Osteoblast (primary cell): Measurements from ENCODE around the gene SLC23A2. TPM values are rescaled to one million over a fixed set of nuclear protein-coding genes. Genes with fewer than 3 reads are reported as not detected.

ENCODE experiments used
- DNase-seq: peaks from one replicate; pipeline ENCODE4 v3.0.0; 2011; ENCODE audit warnings: low spot score, mixed read lengths; ENCODE audit not compliant: insufficient read length; ENCODE audit errors: missing footprints
- H2AFZ ChIP-seq: 2 replicates; pipeline ENCODE4 v1.6.0; 2011; ENCODE audit warnings: mild to moderate bottlenecking, low read length
- H3K27ac ChIP-seq: 2 replicates; pipeline ENCODE4 v1.5.1; 2011; ENCODE audit warnings: mild to moderate bottlenecking, low read depth, low read length, moderate library complexity
- H3K27me3 ChIP-seq: 2 replicates; pipeline ENCODE4 v1.6.0; 2012; ENCODE audit warnings: mild to moderate bottlenecking, control low read depth, inconsistent platforms, low read length, moderate library complexity; ENCODE audit not compliant: insufficient read depth
- H3K36me3 ChIP-seq: 2 replicates; pipeline ENCODE4 v1.5.1; 2011; ENCODE audit warnings: mild to moderate bottlenecking, low read length, control low read depth, moderate library complexity; ENCODE audit not compliant: insufficient read depth
- H3K4me1 ChIP-seq: 2 replicates; pipeline ENCODE4 v1.5.1; 2011; ENCODE audit warnings: mild to moderate bottlenecking, low read length, control low read depth, moderate library complexity; ENCODE audit not compliant: insufficient read depth
- H3K4me2 ChIP-seq: 2 replicates; pipeline ENCODE4 v1.6.0; 2011; ENCODE audit warnings: mild to moderate bottlenecking, low read length; ENCODE audit not compliant: insufficient read depth
- H3K4me3 ChIP-seq: fragments of 200-600 bp; sonication (generic); 3 replicates; pipeline ENCODE4 v1.5.1; 2012; ENCODE audit warnings: mild to moderate bottlenecking, low read length, inconsistent platforms; ENCODE audit not compliant: insufficient read depth
- H3K79me2 ChIP-seq: 2 replicates; pipeline ENCODE4 v1.6.0; 2012; ENCODE audit warnings: mild to moderate bottlenecking, low read length, control low read depth, inconsistent platforms; ENCODE audit not compliant: insufficient read depth
- H3K9me3 ChIP-seq: 2 replicates; pipeline ENCODE4 v1.5.1; 2011; ENCODE audit warnings: low read depth, low read length, control low read depth
- H4K20me1 ChIP-seq: 2 replicates; pipeline ENCODE4 v1.6.0; 2012; ENCODE audit warnings: mild to moderate bottlenecking, low read length, control low read depth; ENCODE audit not compliant: insufficient read depth
- total RNA-seq: library from RNA; depleted of rRNA; stranded (reverse); fragments of >200 nt; gene quantifications from 2 replicates; pipeline ENCODE4 v1.2.3, GENCODE V29; 2012
- TF ChIP-seq, protein P1 (sequence below): IDR thresholded peaks from 2 replicates; pipeline ENCODE4 v1.5.1; 2011; ENCODE audit warnings: mild to moderate bottlenecking, low read depth, low read length, moderate library complexity; ENCODE audit errors: extremely low read depth

The SLC23A2 gene
- total RNA-seq, 1 donor = 20.6 TPM

- TF ChIP-seq, protein P1, sequence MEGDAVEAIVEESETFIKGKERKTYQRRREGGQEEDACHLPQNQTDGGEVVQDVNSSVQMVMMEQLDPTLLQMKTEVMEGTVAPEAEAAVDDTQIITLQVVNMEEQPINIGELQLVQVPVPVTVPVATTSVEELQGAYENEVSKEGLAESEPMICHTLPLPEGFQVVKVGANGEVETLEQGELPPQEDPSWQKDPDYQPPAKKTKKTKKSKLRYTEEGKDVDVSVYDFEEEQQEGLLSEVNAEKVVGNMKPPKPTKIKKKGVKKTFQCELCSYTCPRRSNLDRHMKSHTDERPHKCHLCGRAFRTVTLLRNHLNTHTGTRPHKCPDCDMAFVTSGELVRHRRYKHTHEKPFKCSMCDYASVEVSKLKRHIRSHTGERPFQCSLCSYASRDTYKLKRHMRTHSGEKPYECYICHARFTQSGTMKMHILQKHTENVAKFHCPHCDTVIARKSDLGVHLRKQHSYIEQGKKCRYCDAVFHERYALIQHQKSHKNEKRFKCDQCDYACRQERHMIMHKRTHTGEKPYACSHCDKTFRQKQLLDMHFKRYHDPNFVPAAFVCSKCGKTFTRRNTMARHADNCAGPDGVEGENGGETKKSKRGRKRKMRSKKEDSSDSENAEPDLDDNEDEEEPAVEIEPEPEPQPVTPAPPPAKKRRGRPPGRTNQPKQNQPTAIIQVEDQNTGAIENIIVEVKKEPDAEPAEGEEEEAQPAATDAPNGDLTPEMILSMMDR = no peak
- Histone ChIP-seq H3K4me2 (no peak overlapping the region), H3K27ac (no peak overlapping the region), H3K27me3 (no peaks in the 10 kb centered on the region), H3K36me3 (no peaks in the 10 kb centered on the region), H3K79me2 (no peaks in the 10 kb centered on the region), H2AFZ (peak overlapping the region; percentile 76), H3K9me3 (no peaks in the 10 kb centered on the region), H4K20me1 (no peaks in the 10 kb centered on the region), H3K4me3 (no peak overlapping the region), H3K4me1 (peaks cover 9% of the 10 kb centered on the region)
- peak; percentile 93 for DNase-seq
These were observed 40.1 kb upstream of the SLC23A2 start for GRCh38 chr20:5041433-5041832.

DNA sequence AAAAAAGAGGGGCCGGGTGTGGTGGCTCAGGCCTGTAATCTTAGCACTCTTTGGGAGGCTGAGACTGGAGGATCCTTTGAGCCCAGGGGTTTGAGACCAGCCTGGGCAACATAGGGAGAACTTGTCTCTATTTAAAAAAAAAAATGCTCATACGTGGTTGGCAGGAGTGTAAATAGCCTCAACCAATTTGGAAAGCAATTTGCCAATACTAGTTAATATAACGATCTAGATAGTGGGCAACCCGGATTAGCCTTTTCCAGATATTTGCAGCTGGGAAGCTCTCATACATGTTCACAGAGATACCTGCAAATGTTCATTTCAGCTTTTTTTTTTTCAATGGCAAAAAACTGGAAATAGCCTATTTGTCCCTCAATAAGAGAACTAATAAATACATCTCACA, 39.0 kb upstream of the SLC23A2 start:
- Histone ChIP-seq H3K79me2 (no peaks in the 10 kb centered on the region), H3K4me2 (no peak overlapping the region), H3K4me1 (peaks cover 9% of the 10 kb centered on the region), H4K20me1 (no peaks in the 10 kb centered on the region), H3K4me3 (no peak overlapping the region), H3K9me3 (no peaks in the 10 kb centered on the region), H3K27ac (no peak overlapping the region), H3K36me3 (no peaks in the 10 kb centered on the region), H3K27me3 (no peaks in the 10 kb centered on the region), H2AFZ (no peak overlapping the region)
- TF ChIP-seq, protein P1 = no peak
- DNase-seq = no peak

GRCh38 chr20:5039889-5040288, 38.6 kb upstream of the SLC23A2 start:
- no peaks in the 10 kb centered on the region for H3K79me2 ChIP-seq
- no peaks in the 10 kb centered on the region for H3K36me3 ChIP-seq
- H4K20me1 ChIP-seq = no peaks in the 10 kb centered on the region
- no peaks in the 10 kb centered on the region for H3K9me3 ChIP-seq
- TF ChIP-seq, protein P1 = no peak
- no peak overlapping the region for H3K4me3 ChIP-seq
- peaks cover 9% of the 10 kb centered on the region for H3K4me1 ChIP-seq
- no peak overlapping the region for H3K27ac ChIP-seq
- no peaks in the 10 kb centered on the region for H3K27me3 ChIP-seq
- H3K4me2 ChIP-seq = no peak overlapping the region
- no peak for DNase-seq
- H2AFZ ChIP-seq = no peak overlapping the region

GRCh38 chr20:5039255-5039657, 37.9 kb upstream of the SLC23A2 start:
- H3K79me2 ChIP-seq = no peaks in the 10 kb centered on the region
- peaks cover 4% of the 10 kb centered on the region for H3K27me3 ChIP-seq
- H2AFZ ChIP-seq = peak overlapping the region; percentile 15
- peaks cover 9% of the 10 kb centered on the region for H3K4me1 ChIP-seq
- H4K20me1 ChIP-seq = no peaks in the 10 kb centered on the region
- H3K9me3 ChIP-seq = no peaks in the 10 kb centered on the region
- TF ChIP-seq, protein P1 = no peak
- no peak overlapping the region for H3K27ac ChIP-seq
- H3K4me3 ChIP-seq = no peak overlapping the region
- H3K4me2 ChIP-seq = no peak overlapping the region
- H3K36me3 ChIP-seq = no peaks in the 10 kb centered on the region
- no peak for DNase-seq
